GM21367 (cell line): ENCODE data around the gene DBNL.

Source experiments
- ATAC-seq: cut with Tn5 transposase; IDR thresholded peaks from one replicate; pipeline ENCODE4 v1.9.1; 2021; ENCODE audit not compliant: unreplicated experiment

Gene DBNL

GRCh38 chr7:44060948-44061644, 16.6 kb downstream of the DBNL start:
- no peak for ATAC-seq

GRCh38 chr7:44061645-44062179, 17.2 kb downstream of the DBNL start:
- ATAC-seq, result no peak

GRCh38 chr7:44062180-44062902, 17.8 kb downstream of the DBNL start:
- no peak for ATAC-seq

- ATAC-seq, result no peak
These were observed 18.4 kb downstream of the DBNL start for GRCh38 chr7:44062903-44063295.

- ATAC-seq, result no peak
These were observed 19.0 kb downstream of the DBNL start for GRCh38 chr7:44063547-44063893.

- ATAC-seq, result no peak
These were observed 19.6 kb downstream of the DBNL start for GRCh38 chr7:44063894-44064651.

GRCh38 chr7:44064791-44065430, 20.4 kb downstream of the DBNL start:
- ATAC-seq, result no peak

- no peak for ATAC-seq
These were observed 21.1 kb downstream of the DBNL start, which contains the start of gene PGAM2 for GRCh38 chr7:44065431-44066110. PGAM2 (minus strand) TSS chr7:44065567; CDS start chr7:44065529, 38 bp downstream.

GRCh38 chr7:44066111-44066460, 21.6 kb downstream of the DBNL start:
- ATAC-seq, result no peak

GRCh38 chr7:44066494-44067063, 22.1 kb downstream of the DBNL start:
- ATAC-seq, result no peak

- ATAC-seq, result no peak
These were observed 22.8 kb downstream of the DBNL start for GRCh38 chr7:44067064-44067951.

- no peak for ATAC-seq
These were observed 23.6 kb downstream of the DBNL start for GRCh38 chr7:44068054-44068453.

GRCh38 chr7:44071726-44072363, 27.3 kb downstream of the DBNL start:
- no peak for ATAC-seq

GRCh38 chr7:44072364-44073231, 28.1 kb downstream of the DBNL start:
- ATAC-seq, result no peak

GRCh38 chr7:44073664-44074348, 29.3 kb downstream of the DBNL start:
- peak; percentile 56 for ATAC-seq

- peak; percentile 20 for ATAC-seq
These were observed 29.8 kb downstream of the DBNL start for GRCh38 chr7:44074349-44074695.

- no peak for ATAC-seq
These were observed 31.0 kb downstream of the DBNL start for GRCh38 chr7:44075296-44076075.
